Nephron progenitor cell (in vitro differentiated cells): ENCODE results near the gene RPTOR.

Experiments
- DNase-seq: peaks from one replicate; pipeline ENCODE4 v3.0.0; 2021
- H3K27ac Mint-ChIP-seq: 2 replicates; pipeline ENCODE4 v1.8.0; 2021; ENCODE audit warnings: mild to moderate bottlenecking, moderate library complexity, mixed read lengths
- H3K27me3 Mint-ChIP-seq: 2 replicates; pipeline ENCODE4 v1.8.0; 2021; ENCODE audit warnings: mild to moderate bottlenecking, low read depth, mixed read lengths; ENCODE audit not compliant: poor library complexity
- H3K36me3 Mint-ChIP-seq: 2 replicates; pipeline ENCODE4 v1.8.0; 2021; ENCODE audit warnings: low read depth, mixed read lengths
- H3K4me1 Mint-ChIP-seq: 2 replicates; pipeline ENCODE4 v1.8.0; 2021; ENCODE audit warnings: mixed read lengths
- H3K4me3 Mint-ChIP-seq: 2 replicates; pipeline ENCODE4 v1.8.0; 2021; ENCODE audit warnings: mild to moderate bottlenecking, moderate library complexity, mixed read lengths
- H3K9me3 Mint-ChIP-seq: 2 replicates; pipeline ENCODE4 v1.8.0; 2021; ENCODE audit warnings: mild to moderate bottlenecking, moderate library complexity, mixed read lengths
- CTCF ChIP-seq: fragments of 200-600 bp; sonication (generic); IDR thresholded peaks from 2 replicates; pipeline ENCODE4 v1.5.0; 2021; ENCODE audit warnings: antibody characterized with exemption

Gene RPTOR

GRCh38 chr17:80960797-80961452 is 416.3 kb downstream of the RPTOR start:
- Mint-ChIP-seq H3K9me3 (no peaks in the 10 kb centered on the region), H3K4me1 (peaks cover 42% of the 10 kb centered on the region), H3K36me3 (peaks cover 15% of the 10 kb centered on the region), H3K4me3 (no peak overlapping the region), H3K27ac (peak overlapping the region; percentile 75), H3K27me3 (no peaks in the 10 kb centered on the region)
- no peak for DNase-seq
- no peak for TF ChIP-seq CTCF

- peak overlapping the region; percentile 79 for H3K27ac Mint-ChIP-seq
- no peaks in the 10 kb centered on the region for H3K27me3 Mint-ChIP-seq
- no peak for DNase-seq
- peaks cover 8% of the 10 kb centered on the region for H3K36me3 Mint-ChIP-seq
- peaks cover 39% of the 10 kb centered on the region for H3K4me1 Mint-ChIP-seq
- H3K4me3 Mint-ChIP-seq: no peak overlapping the region
- no peak for TF ChIP-seq CTCF
- H3K9me3 Mint-ChIP-seq: no peaks in the 10 kb centered on the region
Observed at GRCh38 chr17:80961541-80962330, 417.1 kb downstream of the RPTOR start.

GRCh38 chr17:80962356-80963329 is 418.0 kb downstream of the RPTOR start:
- H3K27me3 Mint-ChIP-seq: no peaks in the 10 kb centered on the region
- H3K4me3 Mint-ChIP-seq: no peak overlapping the region
- H3K27ac Mint-ChIP-seq: peak overlapping the region; percentile 97
- peaks cover 37% of the 10 kb centered on the region for H3K4me1 Mint-ChIP-seq
- peaks cover 9% of the 10 kb centered on the region for H3K36me3 Mint-ChIP-seq
- no peaks in the 10 kb centered on the region for H3K9me3 Mint-ChIP-seq
- no peak for TF ChIP-seq CTCF
- no peak for DNase-seq

- no peak for TF ChIP-seq CTCF
- Mint-ChIP-seq H3K4me3 (no peak overlapping the region), H3K9me3 (no peaks in the 10 kb centered on the region), H3K4me1 (peaks cover 44% of the 10 kb centered on the region), H3K36me3 (peaks cover 9% of the 10 kb centered on the region), H3K27ac (peak overlapping the region; percentile 93), H3K27me3 (peaks cover 3% of the 10 kb centered on the region)
- no peak for DNase-seq
Observed at GRCh38 chr17:80963812-80964543, 419.3 kb downstream of the RPTOR start.

GRCh38 chr17:80964544-80964856 is 419.9 kb downstream of the RPTOR start:
- Mint-ChIP-seq H3K4me3 (no peak overlapping the region), H3K4me1 (peaks cover 42% of the 10 kb centered on the region), H3K9me3 (no peaks in the 10 kb centered on the region), H3K27me3 (peaks cover 3% of the 10 kb centered on the region), H3K27ac (peak overlapping the region; percentile 93), H3K36me3 (peaks cover 9% of the 10 kb centered on the region)
- no peak for TF ChIP-seq CTCF
- DNase-seq: no peak
